Naive thymus-derived CD8-positive, alpha-beta T cell (primary cell): ENCODE data around the gene CHD9NB. TPM values are rescaled to one million over a fixed set of nuclear protein-coding genes. Genes with fewer than 3 reads are reported as not detected.
A peak's percentile ranks its signal among the peaks of the same experiment; 100 is the strongest.

Experiments
- ATAC-seq, 2 donors: fragments of 150-1000 bp; cut with Tn5 transposase in 1 of 2; sonication (Bioruptor Pico), chemical (Tn5 transposase) in 1 of 2; 1 replicate in 1 of 2; 2 replicates in 1 of 2; pipeline ENCODE4 v1.10.0; 2021; ENCODE audit warnings: mild to moderate bottlenecking in 2 of 2, moderate library complexity in 2 of 2
- POLR2A ChIA-PET: fragments of 350-600 bp; sonication (Branson Sonifier 250); formaldehyde crosslinking; loops from one replicate; lab custom pipeline; 2021; ENCODE audit warnings: antibody characterized with exemption; lab: Charles Lee
- DNase-seq, 10 donors: peaks; one replicate each; pipeline versions ENCODE4 v3.0.0 to v3.0.0-alpha.2; 2020 to 2022
- H3K27ac Mint-ChIP-seq, 10 donors: one replicate each; pipeline ENCODE4 v1.8.0; 2020 to 2022; ENCODE audit warnings: mild to moderate bottlenecking in 10 of 10, mixed read lengths in 10 of 10, moderate library complexity in 4 of 10, inconsistent platforms in 1 of 10
- H3K27me3 Mint-ChIP-seq, 5 donors: one replicate each; pipeline ENCODE4 v1.8.0; 2021 to 2022; ENCODE audit warnings: mixed read lengths in 5 of 5
- H3K36me3 Mint-ChIP-seq, 3 donors: one replicate each; pipeline ENCODE4 v1.8.0; 2020 to 2022; ENCODE audit warnings: mixed read lengths in 3 of 3, mild to moderate bottlenecking in 2 of 3, inconsistent platforms in 1 of 3
- H3K4me1 Mint-ChIP-seq, 4 donors: one replicate each; pipeline ENCODE4 v1.8.0; 2021 to 2022; ENCODE audit warnings: mixed read lengths in 4 of 4
- H3K4me3 Mint-ChIP-seq, 10 donors: one replicate each; pipeline ENCODE4 v1.8.0; 2020 to 2022; ENCODE audit warnings: mild to moderate bottlenecking in 10 of 10, mixed read lengths in 10 of 10, moderate library complexity in 6 of 10, inconsistent platforms in 1 of 10
- H3K9me3 Mint-ChIP-seq, 9 donors: one replicate each; pipeline ENCODE4 v1.8.0; 2020 to 2022; ENCODE audit warnings: mixed read lengths in 9 of 9, mild to moderate bottlenecking in 3 of 9, inconsistent platforms in 1 of 9, moderate library complexity in 1 of 9
- polyA plus RNA-seq, 3 donors: library from polyadenylated mRNA; unstranded; fragments of 300-500 nt; fragmentation: Illumina TruSeq; gene quantifications; one replicate each; pipeline ENCODE4 v1.2.3, GENCODE V29; 2021
- total RNA-seq, 8 experiments: library from RNA in 2 of 8; stranded (reverse) in 2 of 8; gene quantifications; one replicate each; pipeline ENCODE4 v1.2.3 and lab custom pipeline; 2021 to 2026

Gene CHD9NB
- total and polyA plus RNA-seq, 5 experiments from 2014 or later, result not detected

DNA sequence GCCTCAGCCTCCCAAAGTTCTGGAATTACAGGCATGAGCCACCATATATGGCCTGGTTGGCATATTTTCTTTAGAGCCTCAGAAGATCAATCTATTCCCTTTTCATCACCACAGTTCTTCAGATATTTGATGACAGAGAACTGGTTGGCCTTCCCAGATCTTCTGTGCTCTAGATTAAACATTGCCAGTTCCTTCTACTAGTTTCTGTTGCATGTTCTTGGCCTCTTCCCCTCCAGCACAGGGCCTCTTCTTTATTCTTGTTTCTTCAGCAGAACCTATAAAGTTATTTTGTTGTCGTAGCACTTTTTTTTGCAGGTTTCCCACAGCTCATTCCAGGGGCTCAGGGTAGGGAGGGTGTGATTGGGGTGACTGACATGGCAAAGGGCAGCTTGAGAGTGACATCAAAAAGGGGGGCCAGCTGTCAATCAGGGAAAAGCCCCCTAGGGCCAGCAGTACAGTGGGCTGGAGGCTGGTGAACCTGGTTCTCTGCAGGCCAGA, 11.4 kb upstream of the CHD9NB start:
- POLR2A ChIA-PET, result interaction anchor here (0.7 kb wide), 1 partner anchor 51 kb away, joined by 3 read pairs; no protein-coding TSS in a partner anchor
- ATAC-seq, result no peak
- Mint-ChIP-seq H3K4me1 (peaks cover 14 to 76% (median 45%) of the 10 kb centered on the region in 4 donors), H3K27me3 (no peaks in the 10 kb centered on the region), H3K4me3 (no peak overlapping the region), H3K36me3 (no peaks in the 10 kb centered on the region), H3K9me3 (no peaks in the 10 kb centered on the region), H3K27ac (peak overlapping the region in 4 of 10 donors; percentile 22 to 82 (median 44))
- DNase-seq, result no peak

DNA sequence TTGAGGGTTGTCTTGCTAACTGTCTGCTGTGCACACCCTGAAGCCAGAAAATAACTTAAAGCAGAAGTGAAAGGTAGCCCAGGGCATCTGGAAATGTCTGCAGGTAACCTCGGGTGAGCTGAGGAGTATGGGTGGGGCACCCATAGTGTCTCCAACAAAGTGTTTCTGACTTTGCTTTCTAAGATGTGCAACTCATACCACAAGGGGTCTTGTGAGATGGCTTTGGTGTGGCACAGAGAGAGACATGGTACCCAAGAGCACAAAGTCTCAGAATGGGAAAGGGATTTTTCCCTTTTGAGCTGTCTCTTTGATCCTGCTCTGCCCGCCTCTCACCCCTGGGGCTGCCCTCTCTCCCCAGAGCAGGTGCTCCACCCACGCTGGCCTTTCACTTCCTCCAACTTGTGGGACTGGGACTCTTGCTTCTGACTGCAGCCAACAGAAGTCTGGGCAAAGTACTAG, 9.0 kb upstream of the CHD9NB start:
- ATAC-seq, result peak; percentile 45 to 79
- peaks cover 12 to 68% (median 35%) of the 10 kb centered on the region in 4 donors for H3K4me1 Mint-ChIP-seq
- H3K9me3 Mint-ChIP-seq, result no peaks in the 10 kb centered on the region
- peak overlapping the region in 6 of 10 donors; percentile 4 to 85 (median 72) for H3K27ac Mint-ChIP-seq
- no peaks in the 10 kb centered on the region for H3K27me3 Mint-ChIP-seq
- POLR2A ChIA-PET, result interaction anchor here (1.4 kb wide), 1 partner anchor 68 kb away, joined by 3 read pairs; no protein-coding TSS in a partner anchor
- H3K4me3 Mint-ChIP-seq, result peak overlapping the region in 8 of 10 donors; percentile 13 to 71 (median 32)
- DNase-seq, result peak in 2 of 10 donors; percentile 7 to 24
- H3K36me3 Mint-ChIP-seq, result no peaks in the 10 kb centered on the region

DNA sequence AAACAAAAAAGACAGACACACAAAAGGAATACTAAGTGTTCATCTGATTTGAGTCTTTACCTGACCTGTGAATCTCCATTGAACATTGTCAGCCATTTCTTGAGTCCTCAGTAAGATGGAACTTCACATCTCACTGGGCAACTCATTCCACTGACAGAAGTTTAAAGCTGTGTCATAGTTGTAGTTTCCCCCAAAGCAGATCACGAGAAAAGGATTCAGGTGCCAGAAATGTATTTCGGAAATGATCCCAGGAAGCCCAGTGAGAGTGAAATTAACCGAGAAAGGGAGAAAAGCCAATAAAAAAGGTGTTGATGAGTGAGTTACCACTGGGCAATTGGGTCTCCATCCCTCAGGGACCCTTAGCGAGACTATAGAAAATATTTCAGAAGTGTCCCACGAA, 8.6 kb upstream of the CHD9NB start:
- ATAC-seq, result no peak
- Mint-ChIP-seq H3K9me3 (no peaks in the 10 kb centered on the region), H3K4me1 (peaks cover 12 to 68% (median 33%) of the 10 kb centered on the region in 4 donors), H3K27ac (peak overlapping the region in 5 of 10 donors; percentile 4 to 85 (median 70)), H3K36me3 (no peaks in the 10 kb centered on the region), H3K27me3 (no peaks in the 10 kb centered on the region), H3K4me3 (peak overlapping the region in 2 of 10 donors; percentile 23 to 71)
- POLR2A ChIA-PET, result no interaction called here
- DNase-seq, result no peak

DNA sequence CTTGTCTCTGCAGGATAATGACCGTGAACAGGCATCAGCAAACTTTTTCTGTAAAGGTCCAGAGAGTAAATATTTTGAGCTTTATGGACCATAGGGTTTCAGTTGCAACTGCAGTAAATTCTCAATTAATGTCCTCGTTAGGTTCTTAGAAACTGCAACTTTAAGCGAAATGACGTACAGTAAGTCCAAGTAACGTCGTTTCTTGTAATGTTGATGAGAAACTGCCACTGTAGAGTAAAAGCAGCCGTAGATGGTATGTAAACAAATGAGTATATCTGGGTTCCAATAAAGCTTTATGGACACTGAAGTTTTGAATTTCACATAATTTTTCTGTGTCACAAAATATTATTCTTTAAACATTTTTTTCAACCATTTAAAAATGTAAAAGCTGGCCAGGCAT, 7.0 kb upstream of the CHD9NB start:
- Mint-ChIP-seq H3K36me3 (no peaks in the 10 kb centered on the region), H3K9me3 (no peaks in the 10 kb centered on the region), H3K4me1 (peaks cover 12 to 66% (median 32%) of the 10 kb centered on the region in 4 donors), H3K27me3 (no peaks in the 10 kb centered on the region), H3K27ac (no peak overlapping the region), H3K4me3 (no peak overlapping the region)
- POLR2A ChIA-PET, result no interaction called here
- DNase-seq, result no peak
- ATAC-seq, result no peak

DNA sequence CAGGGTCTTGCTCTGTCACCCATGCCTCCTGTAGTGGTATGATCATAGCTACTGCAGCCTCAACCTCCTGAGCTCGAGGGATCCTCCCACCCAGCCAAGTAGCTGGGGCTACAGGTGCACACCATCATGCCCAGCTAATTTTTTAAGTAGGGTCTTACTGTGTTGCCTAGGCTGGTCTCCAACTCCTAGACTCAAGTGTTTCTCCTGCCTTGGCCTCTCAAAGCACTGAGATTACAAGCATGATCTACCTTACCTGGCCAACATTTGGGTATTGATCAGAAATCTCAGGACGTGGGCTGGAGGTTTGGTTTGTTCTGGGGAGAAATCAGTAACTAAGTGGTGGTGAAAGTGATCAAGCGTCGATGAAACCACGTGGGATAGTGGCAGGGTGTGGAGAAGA, 6.2 kb upstream of the CHD9NB start:
- H3K27ac Mint-ChIP-seq, result peak overlapping the region in 1 of 10 donors; percentile 75
- no peak overlapping the region for H3K4me3 Mint-ChIP-seq
- no peaks in the 10 kb centered on the region for H3K27me3 Mint-ChIP-seq
- ATAC-seq (no peak), DNase-seq (no peak)
- H3K9me3 Mint-ChIP-seq, result no peaks in the 10 kb centered on the region
- H3K4me1 Mint-ChIP-seq, result peaks cover 12 to 63% (median 32%) of the 10 kb centered on the region in 4 donors
- POLR2A ChIA-PET, result interaction anchor here (1.2 kb wide), 1 partner anchor 71 kb away, joined by 3 read pairs; no protein-coding TSS in a partner anchor
- H3K36me3 Mint-ChIP-seq, result no peaks in the 10 kb centered on the region

DNA sequence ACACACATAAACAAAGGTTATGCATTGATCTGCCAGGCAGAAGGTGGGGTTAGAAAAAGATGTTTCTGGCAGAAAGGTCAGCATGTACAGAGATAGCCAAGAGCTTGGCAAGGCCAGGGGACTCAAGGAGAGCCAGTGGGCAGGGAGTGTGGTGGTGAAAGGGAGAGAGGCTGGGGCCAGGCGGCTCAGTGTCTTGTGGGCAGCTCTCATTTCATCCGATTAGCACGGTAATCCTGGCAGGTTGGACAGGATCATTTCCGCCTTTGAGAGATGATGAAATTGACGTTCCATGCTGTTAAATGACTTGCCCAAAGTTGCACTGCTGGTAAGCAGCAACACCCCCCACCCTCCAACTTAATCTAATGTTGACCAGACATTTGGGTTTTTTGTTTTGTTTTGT, 5.7 kb upstream of the CHD9NB start:
- no peak for DNase-seq

DNA sequence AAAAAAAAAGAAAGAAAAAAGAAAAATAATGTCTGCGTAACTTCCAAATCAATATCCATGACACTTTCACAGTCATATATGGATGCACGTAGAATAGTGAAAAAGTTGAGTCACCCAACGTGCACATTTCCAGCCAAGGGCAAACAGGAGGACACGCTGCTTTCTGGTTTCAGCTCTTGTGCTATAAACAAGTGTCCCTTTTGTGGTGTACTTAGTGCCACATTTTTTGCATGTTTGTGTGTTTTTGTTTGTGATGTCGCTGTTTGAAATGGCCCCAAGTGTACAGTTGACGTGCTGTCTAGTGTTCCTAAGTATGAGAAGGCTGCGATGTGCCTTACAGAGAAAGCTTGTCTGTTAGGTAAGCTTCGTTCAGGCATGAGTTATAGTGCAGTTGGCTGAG, 5.0 kb upstream of the CHD9NB start:
- DNase-seq (no peak), ATAC-seq (no peak)
- H3K27me3 Mint-ChIP-seq, result peaks cover 0 to 3% (median 0%) of the 10 kb centered on the region in 5 donors
- H3K36me3 Mint-ChIP-seq, result no peaks in the 10 kb centered on the region
- peaks cover 12 to 58% (median 32%) of the 10 kb centered on the region in 4 donors for H3K4me1 Mint-ChIP-seq
- no peak overlapping the region for H3K4me3 Mint-ChIP-seq
- H3K27ac Mint-ChIP-seq, result no peak overlapping the region
- no peaks in the 10 kb centered on the region for H3K9me3 Mint-ChIP-seq
- POLR2A ChIA-PET, result interaction anchor here (1.2 kb wide), 1 partner anchor 72 kb away, joined by 3 read pairs; no protein-coding TSS in a partner anchor

More for the DNA sequence above, 5.7 kb upstream of the CHD9NB start:
- Mint-ChIP-seq H3K27ac (peak overlapping the region in 3 of 10 donors; percentile 29 to 75 (median 49)), H3K9me3 (no peaks in the 10 kb centered on the region), H3K4me1 (peaks cover 12 to 61% (median 32%) of the 10 kb centered on the region in 4 donors), H3K36me3 (no peaks in the 10 kb centered on the region), H3K27me3 (no peaks in the 10 kb centered on the region), H3K4me3 (no peak overlapping the region)
- ATAC-seq, result no peak
- POLR2A ChIA-PET, result interaction anchor here (1.2 kb wide), 1 partner anchor 72 kb away, joined by 3 read pairs; no protein-coding TSS in a partner anchor

DNA sequence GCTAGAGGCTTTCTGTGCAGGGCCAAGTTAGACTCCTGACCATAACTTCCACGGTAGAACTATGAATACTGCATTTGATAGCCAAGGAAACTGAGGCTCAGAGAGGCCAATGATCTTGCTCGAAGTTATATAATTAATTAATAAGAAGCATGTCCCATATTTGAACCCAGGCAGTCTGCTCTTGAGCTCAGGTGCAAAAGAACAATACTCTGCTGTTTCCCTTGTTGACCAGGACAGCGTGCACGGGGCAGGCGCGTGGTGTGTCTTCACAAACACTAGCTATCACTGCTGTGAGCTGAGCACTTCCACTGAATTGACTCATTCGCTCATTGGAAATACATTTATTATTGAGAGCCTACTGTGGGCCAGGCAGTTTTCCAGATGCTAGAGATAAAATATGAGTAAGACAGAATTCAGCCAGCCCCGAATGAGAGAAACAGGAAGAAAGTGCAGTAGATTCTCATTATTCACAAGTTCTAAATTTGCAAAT, 3.7 kb upstream of the CHD9NB start:
- peaks cover 9 to 47% (median 24%) of the 10 kb centered on the region in 4 donors for H3K4me1 Mint-ChIP-seq
- POLR2A ChIA-PET, result interaction anchor here (0.9 kb wide), 1 partner anchor 379 kb away, joined by 3 read pairs; no protein-coding TSS in a partner anchor
- ATAC-seq, result no peak
- no peaks in the 10 kb centered on the region for H3K36me3 Mint-ChIP-seq
- H3K27me3 Mint-ChIP-seq, result peaks cover 0 to 3% (median 0%) of the 10 kb centered on the region in 5 donors
- peak overlapping the region in 7 of 10 donors; percentile 38 to 94 (median 85) for H3K4me3 Mint-ChIP-seq
- DNase-seq, result no peak
- H3K9me3 Mint-ChIP-seq, result no peaks in the 10 kb centered on the region
- peak overlapping the region in 1 of 10 donors; percentile 80 for H3K27ac Mint-ChIP-seq

DNA sequence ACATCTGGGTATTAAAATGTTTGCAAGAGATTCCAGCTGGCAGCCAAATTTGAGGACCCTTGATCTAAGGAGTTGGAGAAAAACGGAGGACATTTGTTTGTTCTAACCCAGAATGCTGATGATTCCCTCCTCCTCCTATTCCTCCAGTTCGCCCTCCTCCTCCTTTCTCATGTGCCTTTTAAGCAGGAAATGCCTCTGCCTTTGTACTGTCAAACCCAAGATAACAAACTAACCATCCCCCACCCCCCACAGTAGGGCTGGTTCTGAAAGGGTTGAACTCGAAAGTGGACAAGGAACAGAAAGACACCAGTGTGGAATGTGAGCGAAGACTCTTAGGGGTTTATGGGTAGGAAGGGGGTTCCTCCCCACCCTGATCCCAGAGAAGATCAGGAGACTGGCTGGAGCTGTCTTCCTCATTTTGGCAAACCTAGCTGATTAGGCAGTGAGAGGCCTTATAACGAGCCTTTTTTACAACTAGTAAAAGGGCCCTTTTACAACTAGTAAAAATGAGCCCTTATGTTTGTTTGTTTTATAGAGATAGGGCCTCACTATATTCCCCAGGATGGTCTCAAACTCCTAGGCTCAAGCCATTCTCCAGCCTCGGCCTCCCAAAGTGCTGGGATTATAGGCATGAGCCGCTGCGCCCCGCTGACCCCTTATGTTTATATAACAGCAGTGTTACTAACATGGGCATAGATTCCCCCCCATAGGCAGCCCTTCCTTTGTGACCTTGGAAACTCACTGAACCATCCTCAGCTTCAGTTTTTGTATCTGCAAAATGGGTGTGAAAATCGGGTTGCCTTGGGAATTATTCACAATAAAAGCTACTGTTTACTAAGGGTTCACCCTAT, 3.1 kb upstream of the CHD9NB start:
- Mint-ChIP-seq H3K27ac (peak overlapping the region in 9 of 10 donors; percentile 17 to 89 (median 77)), H3K27me3 (peaks cover 0 to 3% (median 0%) of the 10 kb centered on the region in 5 donors), H3K36me3 (no peaks in the 10 kb centered on the region), H3K9me3 (no peaks in the 10 kb centered on the region), H3K4me3 (peak overlapping the region; percentile 80 to 94 (median 86)), H3K4me1 (peaks cover 6 to 42% (median 19%) of the 10 kb centered on the region in 4 donors)
- peak in 1 of 10 donors; percentile 15 for DNase-seq
- POLR2A ChIA-PET, result interaction anchor here (0.6 to 1.0 kb wide), 4 partner anchors 12 to 402 kb away, joined by 3 to 4 read pairs (median 3); no protein-coding TSS in a partner anchor
- no peak for ATAC-seq

DNA sequence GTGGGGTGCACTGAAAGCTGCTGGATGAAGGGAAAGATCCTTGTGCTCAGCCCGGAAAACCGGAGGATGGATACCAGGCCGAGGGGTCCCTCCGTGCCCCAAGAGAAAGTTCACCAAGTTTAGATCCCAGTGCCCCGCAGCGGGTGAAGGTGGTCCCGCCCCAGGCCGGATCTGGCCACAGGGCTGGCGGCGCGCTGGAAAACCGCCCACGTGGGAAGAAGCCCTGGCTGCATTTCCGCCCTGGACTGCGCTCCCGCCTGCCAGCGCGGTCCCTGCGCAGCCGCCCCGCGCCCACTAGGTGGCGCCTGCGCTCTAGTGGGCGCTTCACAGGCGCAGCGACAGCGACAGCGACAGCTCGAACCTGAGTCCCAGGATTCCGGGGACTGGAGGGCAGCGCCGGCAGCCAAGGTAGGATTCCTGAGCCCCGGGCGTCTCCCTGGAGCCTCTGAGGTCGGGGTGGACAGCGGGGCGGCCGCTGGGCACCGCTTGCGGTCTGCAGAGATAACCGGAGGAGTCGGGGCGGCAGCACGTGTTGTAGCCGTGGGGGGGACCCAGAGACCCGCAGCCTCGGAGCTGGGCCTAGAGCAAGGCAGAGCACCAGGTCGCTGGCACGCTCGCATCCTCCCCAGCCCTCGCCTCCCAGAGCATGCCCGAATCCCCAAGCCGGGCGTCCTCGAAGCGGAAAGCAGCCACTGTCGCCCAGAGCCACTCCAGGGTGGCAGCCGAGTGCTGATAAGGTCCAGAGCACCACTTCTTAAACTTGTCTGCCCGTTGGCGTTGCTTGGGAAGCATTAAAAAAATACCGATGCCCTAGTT, 2.2 kb upstream of the CHD9NB start, which contains the start of gene CHD9:
Gene CHD9 (plus strand): TSS at position 322 of the 816 bp plus-strand sequence. CDS start 101,099 bp downstream, outside the sequence.
- H3K4me3 Mint-ChIP-seq, result peak within 1 kb of the TSS; percentile 80 to 94 (median 86)
- POLR2A ChIA-PET, result interaction anchor here (0.6 to 1.0 kb wide), 5 partner anchors 13 to 403 kb away, joined by 3 to 4 read pairs (median 4); no protein-coding TSS in a partner anchor
- H3K36me3 Mint-ChIP-seq, result no peaks in the 10 kb centered on the region
- peak within 1 kb of the TSS; percentile 63 to 89 (median 78) for H3K27ac Mint-ChIP-seq
- ATAC-seq (peak; percentile 92 to 95), DNase-seq (peak; percentile 53 to 86 (median 75))
- peaks cover 6 to 38% (median 19%) of the 10 kb centered on the region in 4 donors for H3K4me1 Mint-ChIP-seq
- H3K9me3 Mint-ChIP-seq, result no peaks in the 10 kb centered on the region
- H3K27me3 Mint-ChIP-seq, result peaks cover 0 to 3% (median 0%) of the 10 kb centered on the region in 5 donors

DNA sequence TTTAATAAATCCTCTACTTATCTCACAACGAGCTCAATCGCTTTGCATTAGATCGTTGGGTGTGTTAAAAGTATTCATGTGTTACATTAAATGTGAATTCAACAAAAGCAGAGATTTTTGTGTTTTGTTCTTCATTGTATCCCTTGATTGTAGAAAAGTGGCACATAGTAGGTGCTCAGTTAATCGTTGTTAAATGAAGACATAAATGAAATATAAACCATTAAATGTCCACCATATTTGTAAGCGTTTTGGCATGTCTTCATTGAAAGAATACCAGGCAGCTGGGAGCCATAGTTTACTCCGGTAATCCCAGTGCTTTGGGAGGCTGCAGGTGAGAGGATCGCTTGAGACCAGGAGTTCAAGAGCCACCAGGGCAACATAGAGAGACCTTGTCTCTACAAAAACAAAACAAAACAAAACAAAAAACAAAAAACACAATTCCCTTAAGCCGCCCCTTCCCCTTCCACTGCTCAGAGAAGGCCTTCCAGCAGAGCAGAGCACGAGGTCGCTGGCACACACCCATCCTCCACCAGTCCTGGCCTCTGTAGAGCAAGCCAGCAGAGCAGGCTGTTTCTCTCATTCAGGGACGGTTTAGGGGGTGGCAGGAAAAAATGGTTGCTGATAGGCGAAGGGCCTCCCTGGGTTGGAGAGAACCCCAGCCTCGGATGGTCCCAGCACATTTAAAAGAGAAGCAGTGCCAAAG, 1.4 kb upstream of the CHD9NB start:
- peak overlapping the region; percentile 74 to 94 (median 86) for H3K4me3 Mint-ChIP-seq
- DNase-seq (no peak), ATAC-seq (peak; percentile 24 to 51)
- peaks cover 6 to 34% (median 19%) of the 10 kb centered on the region in 4 donors for H3K4me1 Mint-ChIP-seq
- POLR2A ChIA-PET, result interaction anchor here (1.0 kb wide), 1 partner anchor 105 kb away, joined by 4 read pairs; no protein-coding TSS in a partner anchor
- no peaks in the 10 kb centered on the region for H3K9me3 Mint-ChIP-seq
- peak overlapping the region in 7 of 10 donors; percentile 17 to 81 (median 41) for H3K27ac Mint-ChIP-seq
- H3K27me3 Mint-ChIP-seq, result peaks cover 0 to 3% (median 0%) of the 10 kb centered on the region in 5 donors
- no peaks in the 10 kb centered on the region for H3K36me3 Mint-ChIP-seq
